Measurements from ENCODE around the gene ZNF366. TPM values are rescaled to one million over a fixed set of nuclear protein-coding genes. Genes with fewer than 3 reads are reported as not detected.

Gene ZNF366
- total RNA-seq, 2 experiments from 2014 or later: not detected

DNA sequence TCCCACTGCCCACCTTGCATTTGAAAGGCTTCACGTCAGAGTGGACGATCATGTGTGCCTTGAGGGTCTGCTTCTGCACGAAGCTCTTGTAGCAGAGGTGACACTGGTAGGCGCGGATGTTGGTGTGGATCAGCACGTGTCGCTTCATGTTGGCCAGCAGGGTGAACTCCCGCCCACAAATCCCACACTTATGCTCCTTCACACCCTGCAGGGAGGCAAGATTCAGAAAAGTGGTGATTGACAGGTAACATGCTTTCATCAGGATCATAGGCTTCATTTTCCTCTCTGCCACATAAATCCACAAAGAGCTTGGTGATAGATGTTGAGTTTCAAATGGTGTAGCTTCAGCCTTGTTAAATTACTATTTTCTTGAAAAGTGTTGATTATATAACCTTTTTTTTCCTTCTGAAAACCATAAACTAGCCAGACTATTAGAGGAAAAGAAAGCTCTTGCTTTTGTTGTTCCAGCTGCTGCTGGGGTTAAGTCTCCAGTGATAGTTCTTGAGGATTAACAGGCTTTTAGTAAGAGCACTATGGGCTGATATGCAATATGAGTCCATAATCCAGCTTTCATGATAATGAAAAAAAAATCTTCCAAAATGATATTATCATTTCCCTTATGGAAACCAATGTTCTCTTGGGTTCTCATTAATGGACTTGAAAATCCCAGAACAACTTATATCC, 50.7 kb downstream of the ZNF366 start:
- POLR2A ChIA-PET: interaction anchor here (0.8 kb wide), 1 partner anchor 16 kb away, joined by 5 read pairs; no protein-coding TSS in a partner anchor
- no peaks in the 10 kb centered on the region for H3K36me3 ChIP-seq (ENCODE audit: insufficient read depth, low read length)
- H3K4me2 ChIP-seq (ENCODE audit: low read length): no peak overlapping the region
- no peak for DNase-seq (ENCODE audit: low spot score)
- H3K9me2 ChIP-seq (ENCODE audit: insufficient read depth, low read length): no peaks in the 10 kb centered on the region
- intact Hi-C loops (cut with micrococcal nuclease; ENCODE audit: unreplicated experiment): no loop called here
- TF ChIP-seq CTCF (conservative IDR thresholded peaks at IDR 0.05; ENCODE audit: low read length) (no peak), EZH2phosphoT487 (IDR thresholded peaks at IDR 0.05; ENCODE audit: borderline replicate concordance, low read depth, low read length) (no peak)
- H2AFZ ChIP-seq (ENCODE audit: low read length): no peak overlapping the region
- CTCF ChIA-PET (ENCODE audit: unreplicated experiment): no interaction called here
- no peaks in the 10 kb centered on the region for H3K9me3 ChIP-seq (ENCODE audit: low read length)
- H3K27ac ChIP-seq (ENCODE audit: low read depth, low read length, poor library complexity, severe bottlenecking): no peak overlapping the region
- H3K4me3 ChIP-seq (ENCODE audit: low read depth, low read length, poor library complexity, severe bottlenecking): no peak overlapping the region
- peaks cover 9% of the 10 kb centered on the region for H3K4me1 ChIP-seq (ENCODE audit: insufficient read depth, low read length, poor library complexity, severe bottlenecking)
- H4K20me1 ChIP-seq (ENCODE audit: insufficient read depth, low read length): no peaks in the 10 kb centered on the region
- no peaks in the 10 kb centered on the region for H3K79me2 ChIP-seq (ENCODE audit: insufficient read depth, low read depth, low read length)
- no TSS peak for BruUV-seq (replicated peaks)

- no TSS peak for BruUV-seq (replicated peaks)
Observed at GRCh38 chr5:72455476-72455875, 51.7 kb downstream of the ZNF366 start.

More at GRCh38 chr5:72455476-72455875, 51.7 kb downstream of the ZNF366 start:
- TF ChIP-seq EZH2phosphoT487 (IDR thresholded peaks at IDR 0.05; ENCODE audit: borderline replicate concordance, low read depth, low read length): no peak
- TF ChIP-seq CTCF (conservative IDR thresholded peaks at IDR 0.05; ENCODE audit: low read length): no peak
- Histone ChIP-seq H4K20me1 (ENCODE audit: insufficient read depth, low read length) (no peaks in the 10 kb centered on the region), H3K4me3 (ENCODE audit: low read depth, low read length, poor library complexity, severe bottlenecking) (no peak overlapping the region), H3K9me3 (ENCODE audit: low read length) (no peaks in the 10 kb centered on the region), H3K79me2 (ENCODE audit: insufficient read depth, low read depth, low read length) (no peaks in the 10 kb centered on the region), H3K27ac (ENCODE audit: low read depth, low read length, poor library complexity, severe bottlenecking) (no peak overlapping the region), H3K9me2 (ENCODE audit: insufficient read depth, low read length) (no peaks in the 10 kb centered on the region), H2AFZ (ENCODE audit: low read length) (no peak overlapping the region), H3K36me3 (ENCODE audit: insufficient read depth, low read length) (no peaks in the 10 kb centered on the region), H3K4me2 (ENCODE audit: low read length) (no peak overlapping the region), H3K4me1 (ENCODE audit: insufficient read depth, low read length, poor library complexity, severe bottlenecking) (peaks cover 9% of the 10 kb centered on the region)
- intact Hi-C loops (cut with micrococcal nuclease; ENCODE audit: unreplicated experiment): no loop called here
- POLR2A ChIA-PET: no interaction called here
- DNase-seq (ENCODE audit: low spot score): no peak
- CTCF ChIA-PET (ENCODE audit: unreplicated experiment): no interaction called here
